HK-2 (cell line): ENCODE measurements around the gene YAP1.

Experiments
- DNase-seq: peaks from one replicate; pipeline ENCODE4 v3.0.0-alpha.2; 2018; ENCODE audit not compliant: unreplicated experiment

YAP1 gene

GRCh38 chr11:102109896-102110760 lies at the start of gene YAP1:
TSS of gene YAP1 (plus strand) at chr11:102110447. CDS start at chr11:102110849, 402 bp downstream.
- peak; percentile 80 for DNase-seq

GRCh38 chr11:102061276-102061675 lies 49.0 kb upstream of the YAP1 start:
- no peak for DNase-seq

GRCh38 chr11:102062106-102062505 lies 48.1 kb upstream of the YAP1 start:
- no peak for DNase-seq

- DNase-seq, result no peak
Measured at GRCh38 chr11:102064316-102064715, 45.9 kb upstream of the YAP1 start.

DNA sequence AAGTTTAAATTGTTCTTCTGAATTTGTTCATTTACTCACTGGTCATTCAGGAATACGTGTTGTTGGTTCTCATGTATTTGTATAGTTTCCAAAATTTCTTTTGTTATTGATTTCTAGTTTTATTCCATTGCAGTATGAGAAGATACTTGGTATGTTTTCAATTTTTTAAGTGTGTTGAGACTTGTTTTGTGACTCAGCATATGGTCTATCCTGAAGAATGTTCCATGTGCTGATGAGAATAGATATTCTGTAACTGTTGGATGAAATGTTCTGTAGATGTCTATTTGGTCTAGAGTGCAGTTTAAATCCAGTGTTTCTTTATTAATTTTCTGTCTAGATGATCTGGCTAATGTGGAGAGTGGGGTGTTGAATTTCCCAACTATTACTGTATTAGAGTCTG lies 39.5 kb upstream of the YAP1 start:
- no peak for DNase-seq

GRCh38 chr11:102071497-102072472 lies 38.5 kb upstream of the YAP1 start:
- DNase-seq, result no peak

DNA sequence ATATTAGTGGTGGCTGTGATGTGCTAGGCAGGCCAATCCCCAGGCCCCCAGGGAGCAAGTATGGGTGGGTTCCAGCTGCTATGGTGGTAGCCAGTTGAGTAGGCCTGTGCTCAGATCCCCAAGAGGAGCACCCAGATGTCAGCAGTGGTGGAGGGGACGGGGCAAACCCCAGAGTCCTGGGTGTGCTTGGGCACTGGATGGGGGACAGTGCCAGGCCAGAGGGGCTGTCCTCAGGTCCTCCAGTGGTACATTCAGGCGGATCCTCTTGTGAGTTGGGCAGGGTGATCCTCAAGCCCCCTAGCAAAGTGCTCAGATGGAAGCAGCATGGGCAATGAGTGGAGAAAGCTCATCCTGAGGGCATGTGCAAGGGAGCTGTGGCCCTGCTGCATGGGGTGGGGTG lies 37.0 kb upstream of the YAP1 start:
- DNase-seq, result no peak

GRCh38 chr11:102079625-102080024 lies 30.6 kb upstream of the YAP1 start:
- DNase-seq, result no peak

GRCh38 chr11:102081313-102081712 lies 28.9 kb upstream of the YAP1 start:
- DNase-seq, result no peak

DNA sequence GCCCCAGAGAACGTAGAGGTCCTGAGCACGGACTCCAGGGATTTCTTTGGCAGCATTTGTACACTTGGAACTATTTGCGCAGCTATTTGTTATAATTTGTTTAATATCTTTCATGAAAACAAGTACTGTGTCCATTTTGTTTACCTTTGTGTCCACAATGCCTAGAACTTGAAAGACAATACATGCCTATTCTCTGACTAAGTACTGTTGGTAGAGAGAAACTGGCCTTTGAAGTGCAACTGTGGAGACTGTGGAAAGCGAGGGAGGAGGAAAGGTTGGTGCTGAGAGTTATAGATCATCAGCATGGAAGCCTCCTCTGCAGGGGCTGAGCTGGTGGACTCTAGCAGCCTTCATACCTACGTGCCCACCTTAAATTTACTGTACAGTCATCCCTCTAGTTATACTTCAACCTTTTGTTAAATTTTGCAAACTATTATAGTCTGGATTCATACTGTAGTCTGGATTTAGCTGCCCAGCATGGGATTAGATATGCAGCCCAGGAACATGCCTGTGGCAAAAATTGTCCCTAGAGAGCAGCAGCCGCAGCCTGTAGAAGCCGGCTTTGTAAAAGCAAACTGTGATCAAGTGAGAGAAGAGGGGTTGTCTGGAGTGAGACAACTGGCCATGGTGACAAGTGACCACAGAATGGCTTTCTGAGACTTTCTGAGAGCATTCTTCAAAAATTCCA lies 24.2 kb upstream of the YAP1 start:
- DNase-seq, result no peak

DNA sequence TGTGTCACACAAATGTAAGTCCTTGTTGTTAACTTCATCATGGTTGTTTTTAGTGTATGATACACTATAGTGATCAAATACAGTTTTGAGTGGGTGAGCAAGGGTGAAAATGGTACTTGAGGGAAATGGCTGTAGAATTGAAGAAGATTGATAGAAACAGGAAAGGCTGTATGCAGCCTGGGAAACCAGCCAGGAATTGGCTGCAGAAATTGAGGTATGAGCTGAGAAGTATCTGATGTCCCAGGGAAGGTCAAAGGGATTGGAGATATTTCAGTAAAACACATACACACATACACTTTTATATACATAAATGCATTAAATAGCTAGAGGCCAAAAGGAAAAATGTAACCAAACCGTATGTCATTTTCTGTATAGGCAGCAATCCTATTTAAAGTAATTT lies 13.1 kb upstream of the YAP1 start:
- no peak for DNase-seq

- no peak for DNase-seq
Measured at GRCh38 chr11:102099755-102100154, 10.5 kb upstream of the YAP1 start.

DNA sequence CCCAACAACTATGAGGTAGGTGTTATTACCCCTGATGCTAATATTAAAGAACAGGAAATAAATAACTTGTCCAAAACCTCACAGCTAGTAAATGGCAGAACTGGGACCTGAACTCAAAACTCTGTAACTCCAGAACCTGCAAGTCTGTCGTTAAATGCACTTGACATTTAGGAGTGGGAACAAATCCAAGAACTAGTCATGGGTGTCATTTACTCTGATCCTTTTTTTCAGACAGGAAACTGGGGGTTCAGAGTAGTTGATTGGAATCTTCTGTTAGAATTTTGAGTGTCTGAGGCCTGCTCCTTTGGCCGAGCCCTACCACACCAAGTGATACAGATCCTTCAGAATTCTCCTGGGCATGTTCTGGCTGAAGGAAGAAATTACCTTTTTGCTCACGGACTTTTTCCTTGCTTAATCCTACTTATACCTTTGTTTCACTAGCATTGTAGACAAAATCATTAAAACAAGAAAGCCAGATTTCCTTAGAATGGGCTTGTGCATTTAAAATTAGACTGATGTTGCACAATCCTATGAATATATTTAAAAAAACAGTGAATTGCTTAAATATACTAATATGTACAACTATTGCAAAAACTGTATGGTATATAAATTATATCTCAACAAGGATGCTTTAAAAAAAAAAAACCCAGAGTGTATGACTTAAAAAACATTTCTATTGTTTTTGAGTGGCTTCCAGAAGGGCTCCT lies 1.4 kb upstream of the YAP1 start:
- DNase-seq, result no peak

- DNase-seq, result no peak
Measured at GRCh38 chr11:102110761-102111010, 439 bp downstream of the YAP1 start.

DNA sequence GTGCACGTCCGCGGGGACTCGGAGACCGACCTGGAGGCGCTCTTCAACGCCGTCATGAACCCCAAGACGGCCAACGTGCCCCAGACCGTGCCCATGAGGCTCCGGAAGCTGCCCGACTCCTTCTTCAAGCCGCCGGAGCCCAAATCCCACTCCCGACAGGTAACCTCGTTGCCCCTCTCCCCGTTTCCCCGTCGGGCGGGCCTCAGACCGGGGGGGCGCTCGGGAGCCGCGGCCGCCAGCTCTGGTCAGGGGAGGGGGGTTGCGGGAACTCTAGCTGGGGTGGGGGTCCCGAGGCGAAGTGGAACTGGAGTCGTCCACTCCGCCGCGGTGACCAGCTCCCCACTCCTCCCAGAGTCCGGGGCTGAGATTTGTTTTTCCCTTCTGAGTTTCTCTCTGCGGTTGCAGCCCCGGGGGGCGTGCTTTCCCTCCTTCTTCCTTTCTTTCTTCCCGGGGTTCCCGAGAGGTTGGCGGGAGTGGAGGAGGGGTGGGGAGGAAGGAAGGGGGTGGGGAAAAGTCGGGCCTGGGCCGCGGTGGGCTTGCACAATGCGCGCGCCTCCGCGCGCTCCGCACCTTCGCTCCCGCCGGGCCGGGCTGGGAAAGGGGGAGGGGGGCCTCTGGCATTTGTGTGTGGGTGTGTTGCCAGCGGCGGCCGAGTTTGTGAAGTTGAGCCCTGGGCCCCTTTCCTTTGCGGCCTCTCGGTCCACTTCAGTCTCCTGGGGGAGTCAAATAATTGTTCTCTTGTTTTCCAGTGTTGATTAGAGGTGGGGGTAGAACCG lies 952 bp downstream of the YAP1 start:
- DNase-seq, result peak; percentile 70

GRCh38 chr11:102111787-102112508 lies 1.7 kb downstream of the YAP1 start:
- peak; percentile 37 for DNase-seq

DNA sequence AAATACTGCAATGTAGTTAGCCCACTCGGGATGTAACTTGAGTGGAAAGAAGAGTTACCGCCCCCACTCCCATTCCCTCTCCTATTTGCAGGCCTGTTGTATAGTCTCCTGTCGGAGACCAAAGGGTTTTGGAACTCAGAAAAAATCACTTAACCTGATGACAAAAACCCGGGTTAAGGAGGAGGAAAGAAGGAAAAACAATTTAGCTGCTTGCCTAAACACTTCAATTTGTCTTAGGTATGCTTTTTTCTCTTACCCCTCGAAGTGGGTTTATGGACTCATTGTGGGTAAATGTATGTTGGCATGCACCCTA lies 2.2 kb downstream of the YAP1 start:
- DNase-seq, result no peak

DNA sequence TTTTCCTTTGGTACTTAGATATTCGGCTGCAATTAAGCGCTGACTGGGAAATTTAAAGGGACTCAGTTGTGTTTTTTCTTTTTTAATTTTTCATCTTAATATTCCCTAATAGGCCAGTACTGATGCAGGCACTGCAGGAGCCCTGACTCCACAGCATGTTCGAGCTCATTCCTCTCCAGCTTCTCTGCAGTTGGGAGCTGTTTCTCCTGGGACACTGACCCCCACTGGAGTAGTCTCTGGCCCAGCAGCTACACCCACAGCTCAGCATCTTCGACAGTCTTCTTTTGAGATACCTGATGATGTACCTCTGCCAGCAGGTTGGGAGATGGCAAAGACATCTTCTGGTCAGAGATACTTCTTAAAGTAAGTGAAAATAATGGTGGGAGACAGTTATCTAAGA lies 3.8 kb downstream of the YAP1 start:
- DNase-seq, result no peak

- DNase-seq, result peak; percentile 17
Measured at GRCh38 chr11:102115557-102115956, 5.3 kb downstream of the YAP1 start.

GRCh38 chr11:102116453-102117205 lies 6.4 kb downstream of the YAP1 start:
- no peak for DNase-seq
